ENCODE measurements around the gene C2orf49.

C2orf49 gene

DNA sequence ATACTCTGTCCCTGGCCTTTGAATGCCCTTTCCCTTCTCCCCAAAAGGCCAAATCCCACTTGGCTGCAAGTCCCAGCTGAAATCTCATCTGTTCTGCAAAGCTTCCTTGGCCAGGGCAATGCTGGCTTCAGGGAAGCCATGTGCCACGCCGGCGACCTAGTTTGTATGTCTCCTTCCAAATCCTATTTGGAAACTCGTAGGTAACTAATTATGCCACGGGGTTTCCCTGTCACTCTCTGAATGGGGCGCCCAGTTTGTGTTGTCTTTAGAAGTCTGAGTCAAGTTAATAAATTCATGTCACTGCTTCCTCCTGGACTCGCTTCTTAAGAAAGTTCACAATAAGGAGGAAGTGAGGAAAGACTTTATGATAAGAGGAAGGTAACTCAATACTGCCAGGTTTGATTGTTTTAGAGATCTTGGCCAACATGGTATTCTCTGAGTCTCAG lies 42.4 kb downstream of the C2orf49 start:
- H3K9ac ChIP-seq (ENCODE audit: low read depth, low read length) = no peak overlapping the region
- H3K9me3 ChIP-seq (ENCODE audit: control insufficient read depth, insufficient read depth, low read length) = no peaks in the 10 kb centered on the region
- no peak overlapping the region for H3K4me3 ChIP-seq (ENCODE audit: low read depth, low read length)
- peaks cover 13% of the 10 kb centered on the region for H3K36me3 ChIP-seq (ENCODE audit: control insufficient read depth, insufficient read depth, low read length)
- H3K4me1 ChIP-seq (ENCODE audit: control insufficient read depth, insufficient read depth, low read length) = no peaks in the 10 kb centered on the region
- H3K27me3 ChIP-seq (ENCODE audit: control insufficient read depth, insufficient read depth, low read length) = no peaks in the 10 kb centered on the region

GRCh38 chr2:105380432-105381100 lies 43.2 kb downstream of the C2orf49 start:
- Histone ChIP-seq H3K9me3 (ENCODE audit: control insufficient read depth, insufficient read depth, low read length) (no peaks in the 10 kb centered on the region), H3K27me3 (ENCODE audit: control insufficient read depth, insufficient read depth, low read length) (no peaks in the 10 kb centered on the region), H3K4me3 (ENCODE audit: low read depth, low read length) (no peak overlapping the region), H3K9ac (ENCODE audit: low read depth, low read length) (no peak overlapping the region), H3K4me1 (ENCODE audit: control insufficient read depth, insufficient read depth, low read length) (no peaks in the 10 kb centered on the region), H3K36me3 (ENCODE audit: control insufficient read depth, insufficient read depth, low read length) (peaks cover 21% of the 10 kb centered on the region)

GRCh38 chr2:105381101-105381668 lies 43.8 kb downstream of the C2orf49 start:
- Histone ChIP-seq H3K27me3 (ENCODE audit: control insufficient read depth, insufficient read depth, low read length) (no peaks in the 10 kb centered on the region), H3K36me3 (ENCODE audit: control insufficient read depth, insufficient read depth, low read length) (peaks cover 18% of the 10 kb centered on the region), H3K4me3 (ENCODE audit: low read depth, low read length) (no peak overlapping the region), H3K9ac (ENCODE audit: low read depth, low read length) (no peak overlapping the region), H3K4me1 (ENCODE audit: control insufficient read depth, insufficient read depth, low read length) (no peaks in the 10 kb centered on the region), H3K9me3 (ENCODE audit: control insufficient read depth, insufficient read depth, low read length) (no peaks in the 10 kb centered on the region)

GRCh38 chr2:105382177-105382576 lies 44.8 kb downstream of the C2orf49 start:
- H3K4me3 ChIP-seq (ENCODE audit: low read depth, low read length) = no peak overlapping the region
- H3K9me3 ChIP-seq (ENCODE audit: control insufficient read depth, insufficient read depth, low read length) = no peaks in the 10 kb centered on the region
- H3K9ac ChIP-seq (ENCODE audit: low read depth, low read length) = no peak overlapping the region
- peaks cover 18% of the 10 kb centered on the region for H3K36me3 ChIP-seq (ENCODE audit: control insufficient read depth, insufficient read depth, low read length)
- H3K4me1 ChIP-seq (ENCODE audit: control insufficient read depth, insufficient read depth, low read length) = no peaks in the 10 kb centered on the region
- H3K27me3 ChIP-seq (ENCODE audit: control insufficient read depth, insufficient read depth, low read length) = no peaks in the 10 kb centered on the region

DNA sequence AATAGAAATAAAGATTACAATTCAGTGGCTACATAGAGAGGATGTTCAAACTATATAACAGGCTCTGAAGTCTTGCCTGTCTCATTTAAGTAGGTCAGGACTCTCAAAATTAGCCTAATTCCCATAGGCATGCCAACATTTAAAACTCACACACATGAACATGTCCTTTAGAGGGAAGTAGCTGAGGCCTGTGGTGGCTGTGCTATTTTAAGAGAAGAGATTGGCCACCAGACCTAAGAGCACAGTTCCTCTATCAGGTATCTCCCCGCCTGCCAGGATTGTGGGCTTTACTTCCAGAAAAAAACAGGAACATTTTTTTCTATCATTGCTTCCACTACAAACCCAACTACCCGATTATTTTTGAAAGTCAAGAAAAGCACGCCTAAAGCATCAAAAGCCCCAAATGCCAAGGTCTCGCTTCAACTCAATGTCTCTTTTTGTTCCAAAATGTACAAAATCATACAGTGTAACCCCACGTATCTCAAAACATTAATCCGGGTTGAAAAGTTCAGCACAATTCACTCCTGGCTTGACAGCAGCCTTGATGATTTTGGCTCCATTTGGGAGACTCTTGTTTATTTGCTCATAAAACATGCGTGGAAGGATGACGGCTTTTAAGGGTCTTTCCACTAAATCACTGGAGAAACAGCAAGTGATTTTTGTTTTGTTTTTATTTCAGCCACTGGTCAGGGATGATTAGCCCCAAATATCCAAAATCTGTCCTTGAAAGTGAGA lies 46.3 kb downstream of the C2orf49 start:
- no peak overlapping the region for H3K9ac ChIP-seq (ENCODE audit: low read depth, low read length)
- no peaks in the 10 kb centered on the region for H3K27me3 ChIP-seq (ENCODE audit: control insufficient read depth, insufficient read depth, low read length)
- no peaks in the 10 kb centered on the region for H3K4me1 ChIP-seq (ENCODE audit: control insufficient read depth, insufficient read depth, low read length)
- no peak overlapping the region for H3K4me3 ChIP-seq (ENCODE audit: low read depth, low read length)
- H3K36me3 ChIP-seq (ENCODE audit: control insufficient read depth, insufficient read depth, low read length) = peaks cover 18% of the 10 kb centered on the region
- H3K9me3 ChIP-seq (ENCODE audit: control insufficient read depth, insufficient read depth, low read length) = no peaks in the 10 kb centered on the region

DNA sequence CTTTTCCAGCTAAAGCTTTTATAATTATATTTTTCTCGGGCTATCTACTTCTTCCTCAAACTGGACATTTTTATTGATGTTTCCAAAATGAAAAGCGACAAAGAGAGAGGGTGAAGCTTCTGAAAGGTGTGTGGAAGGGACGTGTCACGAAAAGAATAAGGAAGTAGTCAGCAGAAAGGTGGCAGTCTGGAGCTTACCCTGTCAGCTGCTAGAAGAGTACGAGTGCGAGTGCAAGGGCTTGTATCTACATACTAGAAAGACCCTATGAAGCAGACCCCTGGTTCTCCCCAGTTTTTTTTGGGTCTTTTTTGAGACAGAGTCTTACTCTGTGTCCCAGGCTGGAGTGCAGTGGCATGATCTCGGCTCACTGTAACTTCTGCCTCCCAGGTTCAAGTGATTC lies 46.9 kb downstream of the C2orf49 start:
- H3K27me3 ChIP-seq (ENCODE audit: control insufficient read depth, insufficient read depth, low read length) = no peaks in the 10 kb centered on the region
- no peak overlapping the region for H3K4me3 ChIP-seq (ENCODE audit: low read depth, low read length)
- H3K36me3 ChIP-seq (ENCODE audit: control insufficient read depth, insufficient read depth, low read length) = peaks cover 18% of the 10 kb centered on the region
- H3K9me3 ChIP-seq (ENCODE audit: control insufficient read depth, insufficient read depth, low read length) = no peaks in the 10 kb centered on the region
- H3K4me1 ChIP-seq (ENCODE audit: control insufficient read depth, insufficient read depth, low read length) = no peaks in the 10 kb centered on the region
- H3K9ac ChIP-seq (ENCODE audit: low read depth, low read length) = no peak overlapping the region

- Histone ChIP-seq H3K9ac (ENCODE audit: low read depth, low read length) (no peak overlapping the region), H3K27me3 (ENCODE audit: control insufficient read depth, insufficient read depth, low read length) (no peaks in the 10 kb centered on the region), H3K9me3 (ENCODE audit: control insufficient read depth, insufficient read depth, low read length) (no peaks in the 10 kb centered on the region), H3K4me3 (ENCODE audit: low read depth, low read length) (no peak overlapping the region), H3K4me1 (ENCODE audit: control insufficient read depth, insufficient read depth, low read length) (no peaks in the 10 kb centered on the region), H3K36me3 (ENCODE audit: control insufficient read depth, insufficient read depth, low read length) (peaks cover 18% of the 10 kb centered on the region)
These were observed 47.5 kb downstream of the C2orf49 start for GRCh38 chr2:105384861-105385260.

DNA sequence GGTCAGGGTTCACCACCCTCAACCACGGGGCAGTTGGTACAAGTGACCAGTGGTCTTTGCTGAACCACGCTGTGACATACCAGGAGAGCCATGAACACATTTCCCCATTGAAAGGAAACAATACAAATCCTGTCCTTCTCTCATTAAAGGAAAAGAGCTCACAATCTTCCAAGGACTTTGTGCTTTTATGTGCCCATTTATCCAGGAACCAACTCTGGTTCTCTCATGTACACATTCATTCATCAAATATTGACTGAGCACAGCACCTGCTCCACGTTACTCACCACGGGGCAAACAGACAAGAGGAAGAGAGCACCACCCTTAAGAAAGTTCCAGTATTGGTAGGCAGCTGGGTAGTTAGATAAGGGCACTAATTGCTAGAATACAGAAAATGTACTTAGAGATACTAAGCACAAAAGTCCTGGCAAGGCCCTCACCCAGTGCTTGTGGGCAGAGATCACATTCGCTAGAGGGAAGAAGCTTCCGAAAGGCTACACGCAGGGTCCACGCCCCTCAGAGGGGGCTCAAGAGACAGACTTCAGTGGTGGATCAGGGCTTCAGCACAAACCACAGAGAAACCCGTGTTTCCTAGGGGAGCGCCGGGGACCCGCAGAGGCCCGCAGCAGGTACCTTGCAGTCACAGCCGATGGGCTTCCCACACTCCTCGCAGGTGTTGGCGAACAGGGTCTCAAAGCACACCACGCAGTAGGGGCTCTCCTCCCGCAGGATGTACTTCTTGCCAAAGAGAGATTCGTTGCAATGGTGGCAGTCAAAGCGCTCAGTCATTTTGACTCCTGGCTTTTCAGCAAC lies 48.6 kb downstream of the C2orf49 start:
- H3K4me3 ChIP-seq (ENCODE audit: low read depth, low read length) = no peak overlapping the region
- H3K9ac ChIP-seq (ENCODE audit: low read depth, low read length) = no peak overlapping the region
- H3K36me3 ChIP-seq (ENCODE audit: control insufficient read depth, insufficient read depth, low read length) = peaks cover 18% of the 10 kb centered on the region
- no peaks in the 10 kb centered on the region for H3K4me1 ChIP-seq (ENCODE audit: control insufficient read depth, insufficient read depth, low read length)
- H3K27me3 ChIP-seq (ENCODE audit: control insufficient read depth, insufficient read depth, low read length) = no peaks in the 10 kb centered on the region
- H3K9me3 ChIP-seq (ENCODE audit: control insufficient read depth, insufficient read depth, low read length) = no peaks in the 10 kb centered on the region

GRCh38 chr2:105387225-105387624 lies 49.9 kb downstream of the C2orf49 start:
- Histone ChIP-seq H3K9ac (ENCODE audit: low read depth, low read length) (no peak overlapping the region), H3K9me3 (ENCODE audit: control insufficient read depth, insufficient read depth, low read length) (no peaks in the 10 kb centered on the region), H3K36me3 (ENCODE audit: control insufficient read depth, insufficient read depth, low read length) (peaks cover 18% of the 10 kb centered on the region), H3K4me3 (ENCODE audit: low read depth, low read length) (no peak overlapping the region), H3K27me3 (ENCODE audit: control insufficient read depth, insufficient read depth, low read length) (no peaks in the 10 kb centered on the region), H3K4me1 (ENCODE audit: control insufficient read depth, insufficient read depth, low read length) (no peaks in the 10 kb centered on the region)

- Histone ChIP-seq H3K9ac (ENCODE audit: low read depth, low read length) (no peak overlapping the region), H3K27me3 (ENCODE audit: control insufficient read depth, insufficient read depth, low read length) (no peaks in the 10 kb centered on the region), H3K9me3 (ENCODE audit: control insufficient read depth, insufficient read depth, low read length) (no peaks in the 10 kb centered on the region), H3K4me1 (ENCODE audit: control insufficient read depth, insufficient read depth, low read length) (no peaks in the 10 kb centered on the region), H3K4me3 (ENCODE audit: low read depth, low read length) (no peak overlapping the region), H3K36me3 (ENCODE audit: control insufficient read depth, insufficient read depth, low read length) (peaks cover 15% of the 10 kb centered on the region)
These were observed 51.6 kb downstream of the C2orf49 start for GRCh38 chr2:105388971-105389381.

GRCh38 chr2:105390454-105390853 lies 53.1 kb downstream of the C2orf49 start:
- Histone ChIP-seq H3K4me1 (ENCODE audit: control insufficient read depth, insufficient read depth, low read length) (no peaks in the 10 kb centered on the region), H3K4me3 (ENCODE audit: low read depth, low read length) (no peak overlapping the region), H3K9me3 (ENCODE audit: control insufficient read depth, insufficient read depth, low read length) (no peaks in the 10 kb centered on the region), H3K9ac (ENCODE audit: low read depth, low read length) (no peak overlapping the region), H3K36me3 (ENCODE audit: control insufficient read depth, insufficient read depth, low read length) (peaks cover 1% of the 10 kb centered on the region), H3K27me3 (ENCODE audit: control insufficient read depth, insufficient read depth, low read length) (no peaks in the 10 kb centered on the region)
